Measurements from ENCODE around the gene RAD51AP1. TPM values are rescaled to one million over a fixed set of nuclear protein-coding genes. Genes with fewer than 3 reads are reported as not detected.
"Not testable (repeated sequence)": the region's sequence is repeated elsewhere in the genome, so short reads cannot be mapped to it uniquely, and the experiment has no call there.

The RAD51AP1 gene
- total and polyA plus RNA-seq, 9 donors: 0.53 to 3.4 (median 1.6) TPM

GRCh38 chr12:4506870-4507269 lies 31.8 kb upstream of the RAD51AP1 start:
- no peaks in the 10 kb centered on the region for H3K27me3 ChIP-seq
- intact Hi-C loops (cut with DNase I): no loop called here
- no peak for DNase-seq
- no peaks in the 10 kb centered on the region for H3K36me3 ChIP-seq
- 89 to 93% (median 91%) methylated on average over 5 of the region's 5 CpGs for WGBS, 3 donors
- no peaks in the 10 kb centered on the region for H3K9me3 ChIP-seq
- no peaks in the 10 kb centered on the region for H3K4me1 ChIP-seq (ENCODE audit: insufficient read depth)
- H3K27ac ChIP-seq: no peak overlapping the region
- no peak overlapping the region for H3K4me3 ChIP-seq
- TF ChIP-seq POLR2A (IDR thresholded peaks at IDR 0.05): no peak
- no peak for TF ChIP-seq CTCF (IDR thresholded peaks at IDR 0.05)
- TF ChIP-seq EP300 (IDR thresholded peaks at IDR 0.05): no peak

- DNase-seq; H3K27ac ChIP-seq; H3K4me1 ChIP-seq (ENCODE audit: insufficient read depth); intact Hi-C loops (cut with DNase I); H3K36me3 ChIP-seq; H3K27me3 ChIP-seq; H3K9me3 ChIP-seq; H3K4me3 ChIP-seq: not testable (repeated sequence)
- 90 to 94% (median 90%) methylated on average over 4 of the region's 4 CpGs for WGBS, 3 donors
These were observed 30.2 kb upstream of the RAD51AP1 start for GRCh38 chr12:4508503-4508902.

- H3K4me3 ChIP-seq; H3K27me3 ChIP-seq; H3K9me3 ChIP-seq; H3K27ac ChIP-seq; H3K4me1 ChIP-seq (ENCODE audit: insufficient read depth); intact Hi-C loops (cut with DNase I); DNase-seq; H3K36me3 ChIP-seq: not testable (repeated sequence)
- 45 to 71% (median 52%) methylated on average over 8 to 12 of the region's 12 CpGs for WGBS, 3 donors
These were observed 29.4 kb upstream of the RAD51AP1 start for GRCh38 chr12:4509269-4509668.

- no peak overlapping the region for H3K4me3 ChIP-seq
- no peaks in the 10 kb centered on the region for H3K4me1 ChIP-seq (ENCODE audit: insufficient read depth)
- intact Hi-C loops (cut with DNase I): no loop called here
- 77 to 84% (median 82%) methylated on average over 5 of the region's 5 CpGs for WGBS, 3 donors
- H3K36me3 ChIP-seq: no peaks in the 10 kb centered on the region
- H3K27me3 ChIP-seq: no peaks in the 10 kb centered on the region
- no peak for DNase-seq
- no peaks in the 10 kb centered on the region for H3K9me3 ChIP-seq
- TF ChIP-seq EP300 (IDR thresholded peaks at IDR 0.05): no peak
- TF ChIP-seq POLR2A (IDR thresholded peaks at IDR 0.05): no peak
- TF ChIP-seq CTCF (IDR thresholded peaks at IDR 0.05): no peak
- no peak overlapping the region for H3K27ac ChIP-seq
These were observed 20.5 kb upstream of the RAD51AP1 start for GRCh38 chr12:4518106-4518728.

GRCh38 chr12:4523443-4523842 lies 15.2 kb upstream of the RAD51AP1 start:
- H3K36me3 ChIP-seq; H3K4me1 ChIP-seq (ENCODE audit: insufficient read depth); H3K27ac ChIP-seq; intact Hi-C loops (cut with DNase I); DNase-seq; H3K9me3 ChIP-seq; H3K4me3 ChIP-seq; H3K27me3 ChIP-seq: not testable (repeated sequence)
- 94 to 95% (median 95%) methylated on average over 7 of the region's 7 CpGs for WGBS, 3 donors

GRCh38 chr12:4526923-4527546 lies 11.7 kb upstream of the RAD51AP1 start:
- Histone ChIP-seq H3K4me3 (no peak overlapping the region), H3K27ac (no peak overlapping the region), H3K27me3 (no peaks in the 10 kb centered on the region), H3K9me3 (no peaks in the 10 kb centered on the region), H3K4me1 (ENCODE audit: insufficient read depth) (no peaks in the 10 kb centered on the region), H3K36me3 (no peaks in the 10 kb centered on the region)
- 92 to 95% (median 92%) methylated on average over 2 of the region's 2 CpGs for WGBS, 3 donors
- DNase-seq: no peak
- intact Hi-C loops (cut with DNase I): no loop called here
- TF ChIP-seq POLR2A (IDR thresholded peaks at IDR 0.05) (no peak), CTCF (IDR thresholded peaks at IDR 0.05) (no peak), EP300 (IDR thresholded peaks at IDR 0.05) (no peak)

All from ovary (tissue), 9 donors.